Fibroblast of villous mesenchyme (primary cell): ENCODE data around the gene EML6. TPM values are rescaled to one million over a fixed set of nuclear protein-coding genes. Genes with fewer than 3 reads are reported as not detected.

Source experiments
- DNase-seq: peaks from one replicate; pipeline ENCODE4 v3.0.0-alpha.2; 2010; ENCODE audit warnings: low read depth
- H3K4me3 ChIP-seq: 2 replicates; pipeline ENCODE4 v1.5.1; 2011; ENCODE audit warnings: low read depth, mild to moderate bottlenecking, low read length
- CTCF ChIP-seq: IDR thresholded peaks from 2 replicates; pipeline ENCODE4 v1.5.1; 2012; ENCODE audit warnings: low read depth, mild to moderate bottlenecking, low read length; ENCODE audit not compliant: insufficient read depth
- total RNA-seq: library from RNA; depleted of rRNA; stranded (reverse); fragments of >200 nt; gene quantifications from 2 replicates; pipeline ENCODE4 v1.2.3, GENCODE V29; 2012

The EML6 gene
- total RNA-seq, 1 donor: 1.3 TPM

- no peak for TF ChIP-seq CTCF
- no peak overlapping the region for H3K4me3 ChIP-seq
- no peak for DNase-seq
Measured at GRCh38 chr2:54940723-54941122, 217.3 kb downstream of the EML6 start.

GRCh38 chr2:54941248-54941984 is 218.0 kb downstream of the EML6 start:
- no peak for DNase-seq
- TF ChIP-seq CTCF: no peak
- H3K4me3 ChIP-seq: no peak overlapping the region

GRCh38 chr2:54942373-54942772 is 218.9 kb downstream of the EML6 start:
- TF ChIP-seq CTCF: no peak
- H3K4me3 ChIP-seq: no peak overlapping the region
- no peak for DNase-seq

GRCh38 chr2:54944724-54945326 is 221.4 kb downstream of the EML6 start:
- TF ChIP-seq CTCF: no peak
- no peak overlapping the region for H3K4me3 ChIP-seq
- no peak for DNase-seq

- H3K4me3 ChIP-seq: no peak overlapping the region
- peak; percentile 56 for DNase-seq
- TF ChIP-seq CTCF: no peak
Measured at GRCh38 chr2:54945391-54946219, 222.1 kb downstream of the EML6 start.

GRCh38 chr2:54946220-54946805 is 222.9 kb downstream of the EML6 start:
- DNase-seq: no peak
- H3K4me3 ChIP-seq: no peak overlapping the region
- no peak for TF ChIP-seq CTCF
